GM10248 (cell line): ENCODE data around the gene TMEM170A.

Experiments
- CTCF ChIA-PET: fragments of 300-600 bp; sonication (Branson Sonifier 250); formaldehyde crosslinking; extraction: SDS; loops from one replicate; lab custom pipeline; 2021; ENCODE audit warnings: antibody characterized with exemption; lab: Yijun Ruan, JAX
- POLR2A ChIA-PET: fragments of 350-650 bp; sonication (Branson Sonifier 250); formaldehyde crosslinking; extraction: SDS; loops from one replicate; lab custom pipeline; 2020; ENCODE audit warnings: antibody characterized with exemption; lab: Yijun Ruan, JAX
- DNase-seq: peaks from one replicate; pipeline ENCODE4 v3.0.0; 2012; ENCODE audit errors: extremely low spot score
- CTCF ChIP-seq: IDR thresholded peaks from 2 replicates; pipeline ENCODE4 v1.5.1; 2012; ENCODE audit warnings: mild to moderate bottlenecking, low read depth; ENCODE audit errors: extremely low read depth, missing control alignments, control extremely low read depth

The TMEM170A gene

GRCh38 chr16:75491876-75492275 is 27.4 kb upstream of the TMEM170A start:
- ChIA-PET CTCF (interaction anchor here (1.3 to 15.5 kb wide), 3 partner anchors 11 to 25 kb away, joined by 3 to 258 read pairs (median 11); partner anchors contain the start of gene TMEM170A), POLR2A (interaction anchor here (0.5 kb wide), 1 partner anchor 145 kb away, joined by 4 read pairs; no protein-coding TSS in a partner anchor)
- no peak for DNase-seq
- peak; percentile 35 for TF ChIP-seq CTCF

GRCh38 chr16:75488322-75488721 is 23.8 kb upstream of the TMEM170A start:
- ChIA-PET CTCF (interaction anchor here (2.4 to 15.5 kb wide), 2 partner anchors 18 to 28 kb away, joined by 22 to 258 read pairs; partner anchors contain the start of gene TMEM170A), POLR2A (interaction anchor here (0.6 kb wide), 1 partner anchor 12 kb away, joined by 3 read pairs; no protein-coding TSS in a partner anchor)
- no peak for TF ChIP-seq CTCF
- no peak for DNase-seq

- CTCF ChIA-PET: interaction anchor here (0.6 to 15.5 kb wide), 9 partner anchors 8 to 279 kb away, joined by 3 to 258 read pairs (median 3); partner anchors contain the start of genes CHST6 and TMEM170A
- no peak for TF ChIP-seq CTCF
- POLR2A ChIA-PET: no interaction called here
- DNase-seq: peak; percentile 61
These were observed 22.3 kb upstream of the TMEM170A start for GRCh38 chr16:75486676-75487313.

GRCh38 chr16:75486014-75486675 is 21.7 kb upstream of the TMEM170A start:
- no peak for TF ChIP-seq CTCF
- ChIA-PET CTCF (interaction anchor here (0.6 to 15.5 kb wide), 10 partner anchors 9 to 280 kb away, joined by 3 to 258 read pairs (median 4); partner anchors contain the start of genes CHST6 and TMEM170A), POLR2A (no interaction called here)
- DNase-seq: no peak

GRCh38 chr16:75485230-75486013 is 20.9 kb upstream of the TMEM170A start:
- no peak for DNase-seq
- CTCF ChIA-PET: interaction anchor here (1.0 to 15.5 kb wide), 7 partner anchors 9 to 286 kb away, joined by 3 to 258 read pairs (median 6); partner anchors contain the start of genes CHST6 and TMEM170A
- no peak for TF ChIP-seq CTCF
- POLR2A ChIA-PET: no interaction called here

GRCh38 chr16:75483222-75483621 is 18.7 kb upstream of the TMEM170A start:
- DNase-seq: no peak
- POLR2A ChIA-PET: no interaction called here

More at GRCh38 chr16:75483222-75483621, 18.7 kb upstream of the TMEM170A start:
- TF ChIP-seq CTCF: no peak
- CTCF ChIA-PET: interaction anchor here (2.2 to 15.5 kb wide), 2 partner anchors 11 to 12 kb away, joined by 5 to 258 read pairs; partner anchors contain the start of gene TMEM170A
